GM12891 (cell line): Measurements from ENCODE around the gene MNS1.

ENCODE experiments used
- POLR2A ChIP-seq: IDR thresholded peaks from 2 replicates; pipeline ENCODE4 v1.6.1; 2011; ENCODE audit warnings: low read depth, low read length, control low read depth
- POU2F2 ChIP-seq: IDR thresholded peaks from 2 replicates; pipeline ENCODE4 v1.6.1; 2011; ENCODE audit warnings: low read depth, mild to moderate bottlenecking, control low read depth, low read length, moderate library complexity
- TAF1 ChIP-seq: IDR thresholded peaks from 2 replicates; pipeline ENCODE4 v1.6.1; 2011; ENCODE audit warnings: low read depth, low read length, control low read depth

DNA sequence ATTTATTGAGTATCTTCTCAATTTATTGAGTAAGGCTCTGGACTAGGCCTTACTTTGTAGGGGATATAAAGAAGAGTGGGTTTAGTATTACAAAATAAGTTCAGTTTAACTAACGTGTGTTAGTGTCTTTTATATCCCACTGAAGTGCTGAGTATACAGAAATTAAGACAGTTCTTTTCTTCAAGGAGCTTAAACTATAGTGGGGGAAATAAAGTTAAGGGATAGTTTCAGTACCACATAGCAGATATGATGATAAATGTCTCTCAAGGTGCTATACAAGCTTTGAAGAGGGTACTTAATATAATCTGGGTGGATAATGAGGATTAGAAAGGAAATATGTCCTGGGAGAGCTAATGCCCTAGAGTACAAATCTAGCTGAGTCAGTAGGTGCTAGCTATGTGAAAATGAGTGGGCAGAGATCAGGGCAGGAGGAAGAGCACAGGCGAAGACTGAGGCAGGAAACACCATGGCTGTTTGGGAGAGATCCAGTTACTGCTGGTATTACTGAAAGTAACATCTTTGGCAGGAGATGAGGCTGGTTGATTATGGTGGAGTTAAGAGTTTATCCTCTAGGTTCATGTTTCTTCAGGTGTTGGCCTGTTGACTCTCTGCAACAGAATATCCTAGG is 53.7 kb downstream of the MNS1 start:
- TF ChIP-seq POLR2A, result no peak
- no peak for TF ChIP-seq POU2F2
- no peak for TF ChIP-seq TAF1
